ENCODE measurements around the gene ALPP.
"Not testable (repeated sequence)": the region's sequence is repeated elsewhere in the genome, so short reads cannot be mapped to it uniquely, and the experiment has no call there.

- TF ChIP-seq EZH2 (IDR thresholded peaks at IDR 0.05; ENCODE audit: insufficient read depth, poor library complexity, severe bottlenecking); EZH2phosphoT487 (IDR thresholded peaks at IDR 0.05; ENCODE audit: insufficient read depth, low read depth): not testable (repeated sequence)
Observed at GRCh38 chr2:232331061-232331460, 47.5 kb upstream of the ALPP start.

Data from GM23248 (cell line).